GM12878 (cell line): ENCODE results near the gene ZNF526. TPM values are rescaled to one million over a fixed set of nuclear protein-coding genes. Genes with fewer than 3 reads are reported as not detected.
A peak's percentile ranks its signal among the peaks of the same experiment; 100 is the strongest.

Source experiments
- ATF7 ChIP-seq: fragments of 450-650 bp; IDR thresholded peaks from 2 replicates; pipeline ENCODE4 v1.6.1; 2016; ENCODE audit warnings: low read depth, mild to moderate bottlenecking
- BACH1 ChIP-seq: fragments of 450-650 bp; IDR thresholded peaks from 2 replicates; pipeline ENCODE4 v1.6.1; 2017; ENCODE audit warnings: mild to moderate bottlenecking, borderline replicate concordance
- CBX3 ChIP-seq: fragments of 200-600 bp; sonication (generic); IDR thresholded peaks from 2 replicates; pipeline ENCODE4 v1.6.1; 2016; ENCODE audit warnings: low read depth, borderline replicate concordance
- CHD4 ChIP-seq: fragments of 200-600 bp; sonication (generic); IDR thresholded peaks from 2 replicates; pipeline ENCODE4 v1.6.1; 2016; ENCODE audit warnings: mild to moderate bottlenecking
- CREB1 ChIP-seq: IDR thresholded peaks from 2 replicates; pipeline ENCODE4 v1.6.1; 2012; ENCODE audit warnings: low read depth, mild to moderate bottlenecking, inconsistent platforms
- EGR1 ChIP-seq, 2 experiments: IDR thresholded peaks; 1 replicate in 1 of 2; 2 replicates in 1 of 2; pipeline ENCODE4 v1.6.1; 2011 to 2012; ENCODE audit warnings: low read depth in 2 of 2, low read length in 2 of 2, borderline replicate concordance in 1 of 2, mild to moderate bottlenecking in 1 of 2, moderate library complexity in 1 of 2
- HDAC2 ChIP-seq: fragments of 200-600 bp; sonication (generic); IDR thresholded peaks from 2 replicates; pipeline ENCODE4 v1.6.1; 2017
- KLF5 ChIP-seq: fragments of 450-650 bp; IDR thresholded peaks from 2 replicates; pipeline ENCODE4 v1.6.1; 2014; ENCODE audit warnings: mild to moderate bottlenecking; ENCODE audit not compliant: partially characterized antibody
- LARP7 ChIP-seq: fragments of 450-650 bp; IDR thresholded peaks from 2 replicates; pipeline ENCODE4 v1.6.1; 2017; ENCODE audit warnings: mild to moderate bottlenecking
- MXI1 ChIP-seq: fragments of 150-350 bp; IDR thresholded peaks from 2 replicates; pipeline ENCODE4 v1.6.1; 2011; ENCODE audit warnings: low read depth, mild to moderate bottlenecking, inconsistent platforms, low read length, improper control_type of control experiment
- MYB ChIP-seq: fragments of 150-350 bp; IDR thresholded peaks from 2 replicates; pipeline ENCODE4 v1.6.1; 2014; ENCODE audit warnings: mild to moderate bottlenecking, low read depth, low read length, borderline replicate concordance
- NFXL1 ChIP-seq: fragments of 450-650 bp; IDR thresholded peaks from 2 replicates; pipeline ENCODE4 v1.6.1; 2017; ENCODE audit warnings: antibody characterized with exemption, mild to moderate bottlenecking, borderline replicate concordance
- POLR2A ChIP-seq: IDR thresholded peaks from 2 replicates; pipeline ENCODE4 v1.6.1; 2011; ENCODE audit warnings: low read depth, mild to moderate bottlenecking, low read length
- RELA ChIP-seq: fragments of 450-650 bp; IDR thresholded peaks from 2 replicates; pipeline ENCODE4 v1.8.0; 2014; ENCODE audit warnings: borderline replicate concordance; ENCODE audit not compliant: partially characterized antibody
- SP1 ChIP-seq: IDR thresholded peaks from one replicate; pipeline ENCODE4 v1.6.1; 2011; ENCODE audit warnings: low read depth, low read length
- SRF ChIP-seq, 2 experiments: IDR thresholded peaks; 2 replicates each; pipeline ENCODE4 v1.6.1; 2011; ENCODE audit warnings: low read depth in 2 of 2, low read length in 2 of 2, mild to moderate bottlenecking in 1 of 2, moderate library complexity in 1 of 2
- ZNF24 ChIP-seq: fragments of 450-650 bp; IDR thresholded peaks from 2 replicates; pipeline ENCODE4 v1.6.1; 2017; ENCODE audit warnings: antibody characterized with exemption, mild to moderate bottlenecking
- ZNF274 ChIP-seq: IDR thresholded peaks from one replicate; pipeline ENCODE4 v1.8.0; 2011; ENCODE audit not compliant: insufficient read length, insufficient read depth
- ZZZ3 ChIP-seq: IDR thresholded peaks from 2 replicates; pipeline ENCODE4 v1.6.1; 2011; ENCODE audit warnings: low read depth; ENCODE audit not compliant: control insufficient read depth, insufficient read length
- polyA plus RNA-seq, 11 experiments: library from polyadenylated mRNA; depleted of rRNA in 4 of 11; unstranded in 6 of 11; stranded (reverse) in 5 of 11; fragments of >200 nt; fragmentation: Nextera tagmentation in 4 of 11; fragmentation: Illumina TruSeq in 1 of 11; extraction: Ambion mirVana in 4 of 11; extraction: Trizol in 1 of 11; gene quantifications; 1 replicate in 1 of 11; 2 replicates in 10 of 11; pipeline versions ENCODE4 v1.2.1 to v1.2.3, GENCODE V29; 2011 to 2016; ENCODE audit warnings: inconsistent platforms in 2 of 11, missing spikeins in 2 of 11, low read depth in 1 of 11
- total RNA-seq, 4 experiments: library from RNA; depleted of rRNA in 3 of 4; stranded (reverse); fragments of >200 nt in 3 of 4; fragmentation: Illumina TruSeq in 1 of 4; extraction: Trizol in 1 of 4; gene quantifications; 2 replicates each; pipeline versions ENCODE4 v1.2.1 to v1.2.3, GENCODE V29; 2013 to 2021
- TF ChIP-seq, protein P1 (sequence below): IDR thresholded peaks from 2 replicates; pipeline ENCODE4 v1.6.1; 2012; ENCODE audit warnings: mild to moderate bottlenecking, low read depth, low read length
- TF ChIP-seq, protein P2 (sequence below): IDR thresholded peaks from 2 replicates; pipeline ENCODE4 v1.6.1; 2011; ENCODE audit warnings: borderline replicate concordance, low read depth, mild to moderate bottlenecking, moderate library complexity, low read length; ENCODE audit not compliant: insufficient read depth, poor library complexity, severe bottlenecking
- TF ChIP-seq, protein P3 (sequence below): fragments of 450-650 bp; IDR thresholded peaks from 2 replicates; pipeline ENCODE4 v1.6.1; 2016; ENCODE audit warnings: mild to moderate bottlenecking
- TF ChIP-seq, protein P4 (sequence below): fragments of 450-650 bp; IDR thresholded peaks from 2 replicates; pipeline ENCODE4 v1.6.1; 2017; ENCODE audit warnings: mild to moderate bottlenecking, low read depth, inconsistent platforms; ENCODE audit not compliant: poor library complexity, severe bottlenecking

ZNF526 gene
- total and polyA plus RNA-seq, 10 of the 15 experiments (the other 5 are each of a cell fraction or from before 2014, with no cell fraction given), result 1.8 to 18.3 (median 5.5) TPM

DNA sequence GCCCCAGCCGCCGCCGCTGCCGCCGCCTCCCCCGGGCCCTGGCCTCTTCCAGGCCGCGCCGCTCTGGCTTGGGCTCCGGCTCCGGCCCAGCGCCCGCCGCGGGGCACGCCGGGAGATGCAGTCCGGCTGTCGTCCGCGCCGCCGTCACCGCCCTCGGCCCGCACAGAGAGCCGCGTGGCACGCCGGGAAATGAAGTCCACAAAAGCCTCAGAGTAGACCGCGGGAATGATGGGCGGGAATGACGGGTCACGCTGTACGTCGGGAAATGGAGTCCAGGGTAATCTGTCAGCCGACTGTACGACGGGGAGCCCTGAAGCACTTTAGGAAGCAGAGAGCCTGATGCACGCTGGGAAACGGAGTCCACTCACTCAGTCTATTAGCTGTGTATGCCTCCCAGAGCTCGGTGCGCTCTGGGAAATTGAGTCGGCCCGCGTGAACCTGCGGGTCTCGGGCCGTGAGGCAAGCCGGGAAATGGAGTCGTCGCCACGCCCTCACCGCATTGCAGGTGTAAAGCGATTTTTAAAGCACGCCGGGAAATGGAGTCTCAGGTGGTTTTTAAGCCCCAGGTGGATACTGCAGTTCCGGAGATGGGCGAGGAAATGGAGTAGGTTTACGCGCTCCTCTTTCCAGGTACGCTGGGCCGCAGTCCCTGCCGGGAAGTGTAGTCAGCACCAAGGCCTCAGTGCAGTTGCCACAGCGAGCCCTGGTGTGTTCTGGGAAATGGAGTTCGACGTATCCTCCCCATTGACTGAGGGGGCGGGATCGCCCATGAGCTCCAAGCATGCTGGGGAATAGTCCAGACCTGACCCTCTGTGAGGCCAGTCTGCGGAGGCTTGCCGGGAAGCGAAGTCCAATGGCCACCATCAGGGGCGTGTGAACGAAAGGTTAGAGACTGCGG, 22.6 kb downstream of the ZNF526 start, which contains the start of gene GSK3A (continued):
- TF ChIP-seq ZZZ3 (no peak), ZNF274 (no peak), ZNF24 (no peak), CBX3 (no peak), CHD4 (no peak), NFXL1 (no peak), EGR1 (IDR thresholded peaks at IDR 0.05; ENCODE audit: borderline replicate concordance in 1 of 2, low read depth in 2 of 2, low read length in 2 of 2) (peak; percentile 34 to 86), KLF5 (no peak), SRF (IDR thresholded peaks at IDR 0.05; ENCODE audit: low read depth in 2 of 2, low read length in 2 of 2) (no peak), MXI1 (peak; percentile 78), RELA (no peak), HDAC2 (no peak), POLR2A (peak; percentile 84), CREB1 (peak; percentile 91), ATF7 (peak; percentile 76), LARP7 (peak; percentile 40), MYB (0 out of 2 replicates have a peak, but pooled peaks have one; percentile 25), BACH1 (peak; percentile 86; the same call in 1 of the 2 replicates), SP1 (peak; percentile 60)
- TF ChIP-seq, protein P1, sequence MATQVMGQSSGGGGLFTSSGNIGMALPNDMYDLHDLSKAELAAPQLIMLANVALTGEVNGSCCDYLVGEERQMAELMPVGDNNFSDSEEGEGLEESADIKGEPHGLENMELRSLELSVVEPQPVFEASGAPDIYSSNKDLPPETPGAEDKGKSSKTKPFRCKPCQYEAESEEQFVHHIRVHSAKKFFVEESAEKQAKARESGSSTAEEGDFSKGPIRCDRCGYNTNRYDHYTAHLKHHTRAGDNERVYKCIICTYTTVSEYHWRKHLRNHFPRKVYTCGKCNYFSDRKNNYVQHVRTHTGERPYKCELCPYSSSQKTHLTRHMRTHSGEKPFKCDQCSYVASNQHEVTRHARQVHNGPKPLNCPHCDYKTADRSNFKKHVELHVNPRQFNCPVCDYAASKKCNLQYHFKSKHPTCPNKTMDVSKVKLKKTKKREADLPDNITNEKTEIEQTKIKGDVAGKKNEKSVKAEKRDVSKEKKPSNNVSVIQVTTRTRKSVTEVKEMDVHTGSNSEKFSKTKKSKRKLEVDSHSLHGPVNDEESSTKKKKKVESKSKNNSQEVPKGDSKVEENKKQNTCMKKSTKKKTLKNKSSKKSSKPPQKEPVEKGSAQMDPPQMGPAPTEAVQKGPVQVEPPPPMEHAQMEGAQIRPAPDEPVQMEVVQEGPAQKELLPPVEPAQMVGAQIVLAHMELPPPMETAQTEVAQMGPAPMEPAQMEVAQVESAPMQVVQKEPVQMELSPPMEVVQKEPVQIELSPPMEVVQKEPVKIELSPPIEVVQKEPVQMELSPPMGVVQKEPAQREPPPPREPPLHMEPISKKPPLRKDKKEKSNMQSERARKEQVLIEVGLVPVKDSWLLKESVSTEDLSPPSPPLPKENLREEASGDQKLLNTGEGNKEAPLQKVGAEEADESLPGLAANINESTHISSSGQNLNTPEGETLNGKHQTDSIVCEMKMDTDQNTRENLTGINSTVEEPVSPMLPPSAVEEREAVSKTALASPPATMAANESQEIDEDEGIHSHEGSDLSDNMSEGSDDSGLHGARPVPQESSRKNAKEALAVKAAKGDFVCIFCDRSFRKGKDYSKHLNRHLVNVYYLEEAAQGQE, result no peak
- TF ChIP-seq, protein P2, sequence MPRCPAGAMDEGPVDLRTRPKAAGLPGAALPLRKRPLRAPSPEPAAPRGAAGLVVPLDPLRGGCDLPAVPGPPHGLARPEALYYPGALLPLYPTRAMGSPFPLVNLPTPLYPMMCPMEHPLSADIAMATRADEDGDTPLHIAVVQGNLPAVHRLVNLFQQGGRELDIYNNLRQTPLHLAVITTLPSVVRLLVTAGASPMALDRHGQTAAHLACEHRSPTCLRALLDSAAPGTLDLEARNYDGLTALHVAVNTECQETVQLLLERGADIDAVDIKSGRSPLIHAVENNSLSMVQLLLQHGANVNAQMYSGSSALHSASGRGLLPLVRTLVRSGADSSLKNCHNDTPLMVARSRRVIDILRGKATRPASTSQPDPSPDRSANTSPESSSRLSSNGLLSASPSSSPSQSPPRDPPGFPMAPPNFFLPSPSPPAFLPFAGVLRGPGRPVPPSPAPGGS, result no peak
- TF ChIP-seq, protein P3, sequence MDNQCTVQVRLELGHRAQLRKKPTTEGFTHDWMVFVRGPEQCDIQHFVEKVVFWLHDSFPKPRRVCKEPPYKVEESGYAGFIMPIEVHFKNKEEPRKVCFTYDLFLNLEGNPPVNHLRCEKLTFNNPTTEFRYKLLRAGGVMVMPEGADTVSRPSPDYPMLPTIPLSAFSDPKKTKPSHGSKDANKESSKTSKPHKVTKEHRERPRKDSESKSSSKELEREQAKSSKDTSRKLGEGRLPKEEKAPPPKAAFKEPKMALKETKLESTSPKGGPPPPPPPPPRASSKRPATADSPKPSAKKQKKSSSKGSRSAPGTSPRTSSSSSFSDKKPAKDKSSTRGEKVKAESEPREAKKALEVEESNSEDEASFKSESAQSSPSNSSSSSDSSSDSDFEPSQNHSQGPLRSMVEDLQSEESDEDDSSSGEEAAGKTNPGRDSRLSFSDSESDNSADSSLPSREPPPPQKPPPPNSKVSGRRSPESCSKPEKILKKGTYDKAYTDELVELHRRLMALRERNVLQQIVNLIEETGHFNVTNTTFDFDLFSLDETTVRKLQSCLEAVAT, result peak; percentile 55
- TF ChIP-seq, protein P4, sequence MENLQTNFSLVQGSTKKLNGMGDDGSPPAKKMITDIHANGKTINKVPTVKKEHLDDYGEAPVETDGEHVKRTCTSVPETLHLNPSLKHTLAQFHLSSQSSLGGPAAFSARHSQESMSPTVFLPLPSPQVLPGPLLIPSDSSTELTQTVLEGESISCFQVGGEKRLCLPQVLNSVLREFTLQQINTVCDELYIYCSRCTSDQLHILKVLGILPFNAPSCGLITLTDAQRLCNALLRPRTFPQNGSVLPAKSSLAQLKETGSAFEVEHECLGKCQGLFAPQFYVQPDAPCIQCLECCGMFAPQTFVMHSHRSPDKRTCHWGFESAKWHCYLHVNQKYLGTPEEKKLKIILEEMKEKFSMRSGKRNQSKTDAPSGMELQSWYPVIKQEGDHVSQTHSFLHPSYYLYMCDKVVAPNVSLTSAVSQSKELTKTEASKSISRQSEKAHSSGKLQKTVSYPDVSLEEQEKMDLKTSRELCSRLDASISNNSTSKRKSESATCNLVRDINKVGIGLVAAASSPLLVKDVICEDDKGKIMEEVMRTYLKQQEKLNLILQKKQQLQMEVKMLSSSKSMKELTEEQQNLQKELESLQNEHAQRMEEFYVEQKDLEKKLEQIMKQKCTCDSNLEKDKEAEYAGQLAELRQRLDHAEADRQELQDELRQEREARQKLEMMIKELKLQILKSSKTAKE, result no peak
